ENCODE measurements around the gene TECTB.

GRCh38 chr10:112282086-112282485, 1.1 kb upstream of the TECTB start:
- TF ChIP-seq POLR2AphosphoS5 (IDR thresholded peaks at IDR 0.05) (no peak), POLR2A (IDR thresholded peaks at IDR 0.05) (no peak), CTCF (IDR thresholded peaks at IDR 0.05) (no peak)
